Activated naive CD4-positive, alpha-beta T cell treated with anti-CD3 and anti-CD28 coated beads, Interleukin-2, amount 50 U/mL, for 24 hours (primary cell): ENCODE measurements around the gene SLC25A41.

ENCODE experiments used
- H3K27ac Mint-ChIP-seq: one replicate; pipeline ENCODE4 v1.8.0; 2021; ENCODE audit warnings: mild to moderate bottlenecking, mixed read lengths
- H3K27me3 Mint-ChIP-seq: one replicate; pipeline ENCODE4 v1.8.0; 2021; ENCODE audit warnings: mixed read lengths
- H3K36me3 Mint-ChIP-seq: one replicate; pipeline ENCODE4 v1.8.0; 2021; ENCODE audit warnings: mixed read lengths
- H3K4me1 Mint-ChIP-seq: one replicate; pipeline ENCODE4 v1.8.0; 2021; ENCODE audit warnings: mixed read lengths
- H3K4me3 Mint-ChIP-seq: one replicate; pipeline ENCODE4 v1.8.0; 2021; ENCODE audit warnings: mild to moderate bottlenecking, mixed read lengths
- H3K9me3 Mint-ChIP-seq: one replicate; pipeline ENCODE4 v1.8.0; 2021; ENCODE audit warnings: mixed read lengths

Gene SLC25A41

DNA sequence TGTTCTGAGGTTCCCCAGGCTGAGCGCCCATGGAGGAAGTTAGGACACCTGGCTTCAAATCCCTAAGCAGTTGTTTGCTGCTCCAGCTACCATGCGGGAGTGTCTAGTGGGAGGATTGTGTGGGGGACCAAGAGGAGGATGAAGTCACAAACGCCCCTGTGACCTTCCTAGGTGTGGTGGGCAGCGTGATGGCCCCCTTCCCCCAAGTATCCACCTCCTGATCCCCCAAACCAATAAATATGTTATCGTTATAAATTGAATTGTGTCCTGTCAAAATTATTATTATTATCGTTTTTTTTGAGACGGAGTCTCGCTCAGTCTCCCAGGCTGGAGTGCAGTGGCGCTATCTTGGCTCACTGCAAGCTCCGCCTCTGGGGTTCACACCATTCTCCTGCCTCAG is at the start of gene SLC25A41:
SLC25A41 (minus strand) TSS at position 101 of the 400 bp plus-strand sequence; CDS start at position 31, 70 bp downstream.
- Mint-ChIP-seq H3K4me1 (peaks cover 4% of the 10 kb centered on the region), H3K9me3 (no peaks in the 10 kb centered on the region), H3K36me3 (peaks cover 2% of the 10 kb centered on the region), H3K27ac (no peak within 1 kb of the TSS), H3K4me3 (no peak within 1 kb of the TSS), H3K27me3 (no peaks in the 10 kb centered on the region)

DNA sequence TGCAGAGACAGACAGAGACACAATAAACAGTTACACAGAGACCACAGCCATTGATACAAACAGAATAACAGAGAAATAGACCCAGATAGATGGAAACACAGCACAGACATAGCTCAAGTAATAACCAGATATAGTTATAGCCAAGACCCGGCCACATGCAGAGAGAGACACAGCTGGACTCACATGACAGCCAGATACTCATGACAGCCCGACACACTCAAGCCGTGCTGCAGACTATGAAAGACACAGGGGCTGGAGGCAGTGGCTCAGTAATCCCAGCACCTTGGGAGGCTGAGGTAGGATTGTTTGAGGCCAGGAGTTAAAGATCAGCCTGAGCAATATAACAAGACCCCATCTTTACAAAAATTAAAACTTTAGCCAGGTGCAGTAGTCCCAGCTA is 49.7 kb upstream of the SLC25A41 start:
- Mint-ChIP-seq H3K27me3 (no peaks in the 10 kb centered on the region), H3K36me3 (no peaks in the 10 kb centered on the region), H3K27ac (peak overlapping the region; percentile 6), H3K9me3 (no peaks in the 10 kb centered on the region), H3K4me1 (peaks cover 41% of the 10 kb centered on the region), H3K4me3 (no peak overlapping the region)

DNA sequence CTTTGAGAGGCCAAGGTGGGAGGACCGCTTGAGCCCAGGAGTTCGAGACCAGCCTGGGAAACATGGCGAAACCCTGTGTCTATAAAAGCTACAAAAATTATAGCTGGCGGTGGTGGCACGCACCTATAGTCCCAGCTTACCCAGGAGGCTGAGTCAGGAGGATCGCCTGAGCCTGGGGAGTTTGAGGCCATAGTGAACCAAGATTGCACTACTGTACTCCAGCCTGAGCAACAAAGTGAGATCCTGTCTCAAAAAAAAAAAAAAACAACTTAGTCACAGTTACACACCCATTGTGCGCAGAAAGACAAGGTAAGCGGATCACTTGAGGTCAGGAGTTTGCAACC is 48.8 kb upstream of the SLC25A41 start:
- peak overlapping the region; percentile 96 for H3K4me3 Mint-ChIP-seq
- peaks cover 41% of the 10 kb centered on the region for H3K4me1 Mint-ChIP-seq
- no peaks in the 10 kb centered on the region for H3K36me3 Mint-ChIP-seq
- H3K27me3 Mint-ChIP-seq: no peaks in the 10 kb centered on the region
- H3K9me3 Mint-ChIP-seq: no peaks in the 10 kb centered on the region
- H3K27ac Mint-ChIP-seq: peak overlapping the region; percentile 92

DNA sequence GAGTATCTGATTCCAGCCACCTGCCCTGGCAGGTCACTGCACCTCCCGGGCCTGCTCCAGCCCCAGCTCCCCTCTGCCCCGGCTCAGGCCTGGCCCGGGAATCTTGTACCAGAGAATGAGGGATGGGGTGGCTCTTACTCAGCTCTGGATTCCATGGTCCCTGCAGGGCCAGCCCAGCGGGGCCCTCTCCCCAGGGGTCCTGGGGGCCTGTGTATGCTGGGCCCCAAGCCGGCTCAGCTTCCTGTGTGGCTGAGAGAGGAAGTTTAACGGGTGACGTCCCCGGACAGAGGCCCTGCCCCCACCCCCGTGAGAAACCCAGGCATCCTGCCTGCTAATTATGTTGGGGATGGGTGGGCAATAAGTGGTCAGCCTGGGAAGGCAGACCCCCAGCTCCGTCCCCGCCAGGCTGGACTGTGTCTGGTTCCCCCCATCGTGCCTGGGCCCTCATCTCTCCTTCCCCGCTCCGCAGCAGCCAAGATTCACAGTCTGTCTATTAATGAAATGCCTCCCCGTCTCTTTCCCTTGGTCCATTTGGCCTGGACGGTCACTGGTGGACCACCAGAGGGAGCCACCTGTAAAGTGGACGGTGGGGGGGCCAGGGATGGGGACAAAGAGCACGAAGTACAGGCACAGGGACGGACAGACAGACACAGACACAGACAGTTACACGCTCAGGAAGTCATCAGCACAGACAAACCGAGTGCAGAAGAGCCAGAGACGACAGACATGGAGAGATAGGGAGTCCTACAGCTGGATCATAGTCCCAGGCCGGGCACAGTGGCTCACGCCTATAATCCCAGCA is 48.2 kb upstream of the SLC25A41 start, which contains the start of gene DENND1C:
DENND1C (minus strand) TSS at position 247 of the 802 bp plus-strand sequence; CDS start at position 155, 92 bp downstream.
- Mint-ChIP-seq H3K27ac (peak within 1 kb of the TSS; percentile 92), H3K27me3 (no peaks in the 10 kb centered on the region), H3K9me3 (no peaks in the 10 kb centered on the region), H3K36me3 (no peaks in the 10 kb centered on the region), H3K4me3 (peak within 1 kb of the TSS; percentile 96), H3K4me1 (peaks cover 41% of the 10 kb centered on the region)

DNA sequence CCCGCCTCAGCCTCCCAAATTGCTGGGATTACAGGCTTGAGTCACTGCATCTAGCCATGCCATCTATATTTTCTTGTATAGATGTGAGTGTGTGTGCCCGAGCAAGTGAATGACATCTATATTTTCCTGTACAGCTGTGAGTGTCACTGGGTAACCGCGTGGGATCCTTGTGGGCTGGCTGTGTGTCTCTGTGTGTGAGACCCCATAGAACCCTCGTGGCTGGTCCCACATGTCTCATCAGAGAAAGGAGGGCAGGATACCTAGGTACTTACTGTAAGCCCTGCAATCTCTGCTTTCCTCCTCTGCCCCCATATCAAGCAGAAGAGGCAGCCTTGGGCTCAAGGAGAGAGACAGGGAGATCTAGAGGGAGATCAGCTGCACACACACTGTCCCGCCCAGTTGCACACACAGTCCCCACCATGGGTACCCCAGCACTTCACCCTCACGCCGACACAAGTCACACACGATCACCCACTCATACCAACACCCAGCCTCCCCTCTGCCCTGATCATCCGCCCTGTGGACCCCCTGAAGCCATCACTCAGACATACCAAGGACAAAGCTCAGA is 47.4 kb upstream of the SLC25A41 start:
- peaks cover 41% of the 10 kb centered on the region for H3K4me1 Mint-ChIP-seq
- no peaks in the 10 kb centered on the region for H3K27me3 Mint-ChIP-seq
- no peaks in the 10 kb centered on the region for H3K9me3 Mint-ChIP-seq
- H3K4me3 Mint-ChIP-seq: peak overlapping the region; percentile 96
- no peaks in the 10 kb centered on the region for H3K36me3 Mint-ChIP-seq
- H3K27ac Mint-ChIP-seq: peak overlapping the region; percentile 92

DNA sequence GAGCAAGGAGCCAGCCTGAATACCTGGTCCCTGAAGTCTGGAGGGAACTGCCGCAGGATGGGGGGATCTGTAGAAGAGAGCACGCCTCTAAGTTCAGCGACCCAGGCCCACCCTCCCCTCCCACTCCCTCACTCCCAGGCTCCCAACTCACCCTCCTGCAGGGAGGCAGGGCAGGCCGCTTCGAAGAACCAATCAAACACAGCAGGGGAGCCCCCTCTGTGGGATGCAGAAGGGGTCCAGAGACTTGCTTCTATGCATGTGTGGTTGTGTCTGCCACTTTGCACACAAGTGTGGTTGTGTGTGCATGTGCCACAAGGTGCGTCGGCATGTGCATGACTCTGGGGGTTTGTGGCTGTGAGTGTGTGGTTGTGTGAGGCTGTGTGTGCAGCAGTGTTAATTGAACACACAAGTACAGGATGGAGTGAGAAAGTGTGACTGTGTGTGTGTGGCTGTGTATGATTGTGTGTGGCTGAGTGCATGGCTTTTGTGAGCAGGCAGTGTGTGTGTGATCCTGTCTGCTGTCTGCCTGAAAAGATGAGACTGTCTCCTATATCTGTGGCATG is 46.4 kb upstream of the SLC25A41 start:
- Mint-ChIP-seq H3K4me3 (peak overlapping the region; percentile 96), H3K36me3 (no peaks in the 10 kb centered on the region)

DNA sequence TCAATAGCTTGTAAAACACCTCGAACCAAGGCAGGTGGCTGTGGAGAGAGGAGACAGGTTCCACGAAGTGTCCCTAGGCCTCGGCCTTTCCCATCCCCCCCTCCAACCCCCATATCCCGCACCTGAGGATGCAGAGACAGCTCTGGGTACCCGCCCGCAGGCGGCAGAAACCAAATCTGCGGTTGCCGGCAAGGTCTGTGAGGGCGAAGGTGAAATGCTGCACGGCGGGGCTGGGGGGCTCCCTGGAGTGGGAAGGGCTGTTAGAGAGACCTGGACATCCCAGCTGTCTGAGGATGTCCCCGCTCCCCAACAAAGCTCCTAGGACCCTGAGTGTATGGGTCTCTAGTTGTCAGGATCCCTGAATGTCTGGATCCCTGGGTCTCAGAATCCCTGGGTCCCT is 45.3 kb upstream of the SLC25A41 start:
- H3K4me3 Mint-ChIP-seq: no peak overlapping the region
- H3K36me3 Mint-ChIP-seq: no peaks in the 10 kb centered on the region
- H3K27ac Mint-ChIP-seq: no peak overlapping the region
- H3K27me3 Mint-ChIP-seq: no peaks in the 10 kb centered on the region
- H3K4me1 Mint-ChIP-seq: peaks cover 40% of the 10 kb centered on the region
- no peaks in the 10 kb centered on the region for H3K9me3 Mint-ChIP-seq

More for the DNA sequence above, 46.4 kb upstream of the SLC25A41 start:
- Mint-ChIP-seq H3K27ac (peak overlapping the region; percentile 92), H3K4me1 (peaks cover 41% of the 10 kb centered on the region), H3K9me3 (no peaks in the 10 kb centered on the region), H3K27me3 (no peaks in the 10 kb centered on the region)

DNA sequence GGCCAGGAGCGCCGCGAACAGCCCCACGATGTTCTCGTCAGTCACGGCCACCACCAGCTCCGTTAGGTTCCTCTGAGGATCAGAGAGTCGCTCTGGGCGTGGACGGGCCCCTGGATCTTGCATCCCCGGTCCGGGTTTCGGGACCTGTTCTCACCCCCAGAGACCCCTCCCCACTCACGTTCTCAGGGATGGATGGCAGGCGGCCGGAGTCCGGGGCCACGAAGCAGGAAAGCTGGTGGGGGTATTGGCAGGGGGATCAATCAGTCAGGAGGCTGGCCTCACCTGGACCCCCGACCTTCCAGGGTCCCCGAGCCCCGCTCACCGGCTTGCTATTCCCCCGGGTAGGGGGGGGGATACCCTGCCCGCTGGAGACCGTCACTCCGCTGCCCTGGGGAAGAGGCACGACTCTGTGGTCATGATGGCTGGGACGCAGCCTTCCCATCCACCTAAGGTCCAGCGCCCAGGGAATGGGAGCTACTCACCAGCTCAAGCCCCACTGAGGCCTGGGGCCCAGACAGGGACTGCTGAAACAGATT is 43.4 kb upstream of the SLC25A41 start:
- Mint-ChIP-seq H3K36me3 (no peaks in the 10 kb centered on the region), H3K9me3 (no peaks in the 10 kb centered on the region), H3K27me3 (no peaks in the 10 kb centered on the region), H3K27ac (no peak overlapping the region), H3K4me1 (peaks cover 24% of the 10 kb centered on the region), H3K4me3 (no peak overlapping the region)

- Mint-ChIP-seq H3K27me3 (no peaks in the 10 kb centered on the region), H3K4me1 (peaks cover 21% of the 10 kb centered on the region), H3K4me3 (no peak overlapping the region), H3K36me3 (no peaks in the 10 kb centered on the region), H3K9me3 (no peaks in the 10 kb centered on the region), H3K27ac (no peak overlapping the region)
Measured at GRCh38 chr19:6476155-6476895, 42.8 kb upstream of the SLC25A41 start.

GRCh38 chr19:6475321-6476108 is 42.0 kb upstream of the SLC25A41 start:
- no peaks in the 10 kb centered on the region for H3K9me3 Mint-ChIP-seq
- H3K27me3 Mint-ChIP-seq: no peaks in the 10 kb centered on the region
- peaks cover 13% of the 10 kb centered on the region for H3K4me1 Mint-ChIP-seq
- no peak overlapping the region for H3K27ac Mint-ChIP-seq
- H3K4me3 Mint-ChIP-seq: no peak overlapping the region
- no peaks in the 10 kb centered on the region for H3K36me3 Mint-ChIP-seq

DNA sequence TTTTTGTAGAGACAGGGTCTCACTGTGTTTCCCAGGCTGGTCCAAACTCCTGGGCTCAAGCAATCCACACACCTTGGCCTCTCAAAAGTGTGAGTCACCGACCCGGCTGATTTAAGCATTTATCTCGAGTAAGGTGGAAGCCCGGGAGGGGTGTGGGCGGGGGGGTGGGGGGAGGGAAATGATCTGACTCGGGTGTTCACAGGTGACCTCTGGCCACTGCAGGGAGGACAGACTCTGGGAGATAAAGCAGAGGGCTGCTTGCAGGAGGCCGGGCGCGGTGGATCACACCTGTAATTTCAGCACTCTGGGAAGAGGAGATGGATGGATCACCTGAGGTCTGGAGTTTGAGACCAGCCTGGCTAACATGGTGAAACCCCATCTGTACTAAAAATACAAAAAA is 40.1 kb upstream of the SLC25A41 start:
- no peaks in the 10 kb centered on the region for H3K9me3 Mint-ChIP-seq
- H3K4me1 Mint-ChIP-seq: no peaks in the 10 kb centered on the region
- H3K27me3 Mint-ChIP-seq: no peaks in the 10 kb centered on the region

DNA sequence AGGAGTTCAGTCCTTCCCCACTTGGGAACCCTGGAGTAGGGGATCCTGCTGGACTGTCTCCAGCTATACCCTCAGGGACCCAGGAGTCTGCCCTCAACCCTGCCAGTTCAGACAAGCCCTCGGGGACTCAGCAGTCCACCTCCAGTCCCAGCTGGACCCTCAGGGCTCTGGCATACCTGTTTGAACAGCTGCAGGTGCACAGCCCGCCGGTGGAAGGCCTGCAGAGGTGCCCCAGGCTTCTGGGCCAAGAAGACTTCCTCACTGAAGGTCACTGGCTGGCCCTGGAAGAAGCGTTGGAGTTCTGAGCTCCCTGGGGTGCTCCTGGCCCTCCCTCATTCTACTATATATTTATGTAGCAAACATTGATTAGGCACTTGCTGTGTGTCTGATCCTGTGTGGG is 39.1 kb upstream of the SLC25A41 start:
- H3K27ac Mint-ChIP-seq: peak overlapping the region; percentile 65

More for the DNA sequence above, 40.1 kb upstream of the SLC25A41 start:
- Mint-ChIP-seq H3K4me3 (no peak overlapping the region), H3K36me3 (peaks cover 3% of the 10 kb centered on the region), H3K27ac (no peak overlapping the region)

GRCh38 chr19:6471076-6471475 is 37.5 kb upstream of the SLC25A41 start:
- Mint-ChIP-seq H3K4me1 (no peaks in the 10 kb centered on the region), H3K4me3 (no peak overlapping the region), H3K36me3 (peaks cover 8% of the 10 kb centered on the region), H3K9me3 (no peaks in the 10 kb centered on the region), H3K27ac (no peak overlapping the region), H3K27me3 (no peaks in the 10 kb centered on the region)

More for the DNA sequence above, 39.1 kb upstream of the SLC25A41 start:
- H3K4me3 Mint-ChIP-seq: no peak overlapping the region
- no peaks in the 10 kb centered on the region for H3K27me3 Mint-ChIP-seq
- H3K36me3 Mint-ChIP-seq: peaks cover 6% of the 10 kb centered on the region
- H3K9me3 Mint-ChIP-seq: no peaks in the 10 kb centered on the region
- H3K4me1 Mint-ChIP-seq: no peaks in the 10 kb centered on the region

DNA sequence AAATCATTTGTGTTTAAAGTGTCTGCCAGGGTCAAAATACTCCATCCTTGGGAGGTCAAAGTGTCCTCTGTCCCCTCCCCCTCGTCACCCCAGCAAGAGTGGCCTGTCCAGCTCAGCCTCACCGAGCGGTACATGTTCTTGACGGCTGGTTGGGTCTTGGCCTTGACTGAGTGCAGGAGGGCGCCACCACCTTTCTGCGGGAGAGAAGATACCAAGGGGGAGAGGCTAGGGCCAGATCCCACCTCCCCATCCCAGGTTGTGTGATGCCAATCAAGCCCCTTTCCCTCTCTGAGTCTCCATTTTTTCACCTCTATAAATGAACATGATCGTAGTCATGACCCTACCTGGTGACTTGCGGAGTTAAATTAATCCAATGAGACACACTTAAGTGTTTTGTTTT is 36.6 kb upstream of the SLC25A41 start:
- Mint-ChIP-seq H3K4me1 (peaks cover 1% of the 10 kb centered on the region), H3K4me3 (no peak overlapping the region), H3K27ac (no peak overlapping the region), H3K27me3 (no peaks in the 10 kb centered on the region), H3K9me3 (no peaks in the 10 kb centered on the region), H3K36me3 (peaks cover 8% of the 10 kb centered on the region)

DNA sequence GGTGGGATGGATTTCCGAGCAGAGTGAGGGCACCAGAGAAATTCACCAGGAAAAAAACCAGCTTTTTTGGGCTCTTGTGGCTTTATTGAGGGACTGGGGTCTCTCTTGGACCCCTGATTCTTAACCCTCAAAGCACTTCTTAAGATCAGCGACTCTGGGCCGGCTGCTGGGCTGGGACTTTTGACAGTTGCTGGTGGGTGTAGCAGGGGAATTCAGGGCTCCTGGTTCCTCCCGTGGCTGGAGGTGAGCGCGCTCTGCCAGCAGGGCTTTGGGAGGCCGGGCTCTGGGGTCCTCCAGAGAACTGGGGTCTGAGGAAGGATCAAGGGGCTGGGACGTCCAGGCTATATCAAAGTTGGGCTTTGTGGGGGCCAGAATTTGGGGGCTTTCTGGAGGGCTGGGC is 33.8 kb upstream of the SLC25A41 start:
- no peak overlapping the region for H3K4me3 Mint-ChIP-seq
- no peaks in the 10 kb centered on the region for H3K27me3 Mint-ChIP-seq
- H3K27ac Mint-ChIP-seq: no peak overlapping the region
- H3K4me1 Mint-ChIP-seq: peaks cover 7% of the 10 kb centered on the region
- H3K36me3 Mint-ChIP-seq: peaks cover 8% of the 10 kb centered on the region
- H3K9me3 Mint-ChIP-seq: no peaks in the 10 kb centered on the region
